Activated CD4-positive, alpha-beta T cell treated with anti-CD3 and anti-CD28 coated beads, Interleukin-2, amount 50 U/mL, for 1 hour (primary cell): ENCODE data around the gene RSPO1.
"Not testable (repeated sequence)": the region's sequence is repeated elsewhere in the genome, so short reads cannot be mapped to it uniquely, and the experiment has no call there.

Source experiments
- DNase-seq: peaks from one replicate; pipeline ENCODE4 v3.0.0-alpha.2; 2020

RSPO1 gene

GRCh38 chr1:37612186-37612585, 22.5 kb downstream of the RSPO1 start:
- no peak for DNase-seq

GRCh38 chr1:37609994-37610393, 24.7 kb downstream of the RSPO1 start:
- no peak for DNase-seq

GRCh38 chr1:37609002-37609401, 25.7 kb downstream of the RSPO1 start:
- DNase-seq: no peak

GRCh38 chr1:37606481-37607263, 28.0 kb downstream of the RSPO1 start:
- DNase-seq: no peak

DNA sequence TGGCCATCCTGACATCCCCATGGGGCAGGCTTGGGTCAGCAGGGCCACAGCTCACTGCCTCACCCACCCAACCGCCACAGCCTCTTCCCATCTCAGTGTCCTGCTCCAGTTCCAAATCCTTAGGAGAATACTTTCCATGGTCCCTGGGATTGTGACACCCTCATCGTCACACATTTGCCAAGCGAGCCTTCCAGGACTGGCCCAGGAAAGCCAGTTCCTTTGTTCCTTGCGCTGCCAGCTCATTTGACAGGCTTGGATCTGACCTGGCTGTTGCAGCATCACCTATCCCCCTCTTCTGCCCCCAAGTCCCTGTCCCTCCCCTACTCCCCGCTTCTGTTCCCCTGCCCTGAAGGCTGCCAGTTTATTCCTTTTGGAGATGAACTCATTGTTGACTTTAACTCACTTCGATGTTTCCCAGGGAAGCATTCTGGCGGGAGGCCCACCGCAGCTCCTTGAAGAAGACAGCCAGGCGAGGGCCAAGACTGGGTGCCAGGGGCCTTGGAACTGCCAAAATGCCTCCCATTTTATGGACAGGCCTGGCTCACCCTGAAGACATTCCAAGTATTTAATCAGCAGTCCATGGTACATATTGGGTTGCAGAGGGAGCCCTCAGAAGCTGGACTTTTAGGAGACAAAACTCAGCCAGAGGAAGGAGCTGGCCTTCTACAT, 28.8 kb downstream of the RSPO1 start:
- no peak for DNase-seq

DNA sequence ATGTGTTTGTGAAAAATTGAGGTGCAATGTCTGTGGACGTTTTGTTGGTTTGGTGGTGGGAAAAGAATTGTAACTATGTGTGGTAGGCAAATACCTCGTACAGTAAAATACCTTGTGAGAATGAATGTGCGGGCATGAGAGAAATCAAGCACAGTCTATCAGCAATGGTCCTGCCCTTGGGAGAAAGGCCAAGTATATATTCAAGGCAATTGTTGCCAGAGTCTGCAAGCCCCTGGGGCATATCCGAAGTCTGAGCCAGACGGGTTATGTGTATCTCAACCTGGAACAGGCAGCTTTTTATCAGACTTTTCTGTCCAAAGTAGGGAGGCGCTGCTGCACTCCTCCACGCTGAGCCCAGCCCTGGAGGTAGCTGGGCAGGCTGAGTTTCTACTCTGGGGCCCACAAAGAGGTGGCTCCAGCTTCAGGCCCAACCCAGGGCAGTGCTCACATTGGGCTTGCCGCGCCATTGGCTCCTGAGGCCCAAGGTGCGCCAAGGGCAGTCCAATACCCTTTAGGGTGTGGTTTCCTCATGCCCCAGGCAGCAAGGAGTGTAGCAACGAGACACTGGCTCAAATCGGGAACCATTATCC, 29.5 kb downstream of the RSPO1 start:
- no peak for DNase-seq

DNA sequence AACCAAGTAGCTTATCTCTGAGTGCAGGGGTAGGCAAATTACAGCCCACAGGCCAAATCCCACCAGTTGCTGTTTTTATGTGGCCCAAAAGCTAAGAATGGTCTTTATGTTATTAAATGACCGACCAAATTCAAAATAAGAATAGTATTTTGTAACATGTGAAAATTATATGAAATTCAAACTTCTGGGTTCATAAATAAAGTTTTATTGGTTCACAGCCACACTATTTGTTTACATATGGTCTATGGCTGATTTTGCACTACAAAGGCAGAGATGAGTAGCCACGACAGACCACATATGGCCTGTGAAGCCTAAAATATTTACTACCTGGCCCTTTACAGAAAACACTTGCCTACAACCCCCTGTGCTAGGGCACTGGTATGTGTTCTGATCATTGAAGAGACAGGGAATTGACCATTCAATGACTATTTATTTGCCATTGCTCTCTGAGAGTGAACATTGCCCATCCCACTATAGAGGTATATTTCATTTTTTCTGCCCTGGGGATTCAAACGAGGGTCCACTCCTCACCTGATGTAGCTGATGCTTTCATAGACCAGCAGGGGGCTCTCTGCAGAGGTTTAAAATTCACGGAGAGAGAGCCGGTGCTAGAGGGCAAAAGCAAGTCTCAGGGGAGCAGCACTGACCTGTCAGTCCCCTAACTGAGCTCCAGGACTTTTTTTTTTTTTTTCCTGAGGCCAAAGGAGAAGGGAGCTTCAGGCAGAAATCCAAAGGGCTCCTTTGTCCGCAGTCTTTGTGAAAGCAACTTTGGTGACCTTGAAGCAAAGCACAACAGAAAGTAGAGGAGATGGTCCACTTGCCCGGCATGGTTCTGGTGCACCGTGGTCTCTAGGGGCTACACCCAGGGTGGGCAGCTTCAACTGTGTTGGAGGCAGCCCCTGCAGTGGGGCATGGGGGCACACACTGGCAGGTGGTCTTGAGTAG, 31.7 kb downstream of the RSPO1 start:
- peak; percentile 14 for DNase-seq

DNA sequence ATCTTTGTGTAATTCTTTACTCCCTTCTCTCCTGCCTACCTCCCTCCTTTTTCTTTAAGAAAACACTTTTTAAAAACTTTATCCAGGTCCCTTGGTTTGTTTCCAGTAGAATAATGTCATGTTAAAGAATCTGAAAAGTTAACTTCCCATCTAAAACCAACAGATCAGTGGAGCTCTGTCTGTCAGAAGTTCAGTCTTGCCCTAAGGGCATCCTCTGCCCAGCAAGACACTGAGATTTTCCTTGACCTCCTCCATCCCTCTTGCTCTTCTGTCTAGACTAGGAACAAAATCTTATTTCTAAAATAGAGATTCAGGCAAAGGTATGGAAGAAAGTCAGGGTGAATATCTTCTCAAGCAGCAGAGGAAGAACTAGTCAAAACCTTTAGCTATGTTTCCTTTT, 33.3 kb downstream of the RSPO1 start:
- no peak for DNase-seq

- DNase-seq: no peak
Measured at GRCh38 chr1:37599940-37600339, 34.8 kb downstream of the RSPO1 start.

GRCh38 chr1:37596182-37596667, 38.5 kb downstream of the RSPO1 start:
- DNase-seq: no peak

DNA sequence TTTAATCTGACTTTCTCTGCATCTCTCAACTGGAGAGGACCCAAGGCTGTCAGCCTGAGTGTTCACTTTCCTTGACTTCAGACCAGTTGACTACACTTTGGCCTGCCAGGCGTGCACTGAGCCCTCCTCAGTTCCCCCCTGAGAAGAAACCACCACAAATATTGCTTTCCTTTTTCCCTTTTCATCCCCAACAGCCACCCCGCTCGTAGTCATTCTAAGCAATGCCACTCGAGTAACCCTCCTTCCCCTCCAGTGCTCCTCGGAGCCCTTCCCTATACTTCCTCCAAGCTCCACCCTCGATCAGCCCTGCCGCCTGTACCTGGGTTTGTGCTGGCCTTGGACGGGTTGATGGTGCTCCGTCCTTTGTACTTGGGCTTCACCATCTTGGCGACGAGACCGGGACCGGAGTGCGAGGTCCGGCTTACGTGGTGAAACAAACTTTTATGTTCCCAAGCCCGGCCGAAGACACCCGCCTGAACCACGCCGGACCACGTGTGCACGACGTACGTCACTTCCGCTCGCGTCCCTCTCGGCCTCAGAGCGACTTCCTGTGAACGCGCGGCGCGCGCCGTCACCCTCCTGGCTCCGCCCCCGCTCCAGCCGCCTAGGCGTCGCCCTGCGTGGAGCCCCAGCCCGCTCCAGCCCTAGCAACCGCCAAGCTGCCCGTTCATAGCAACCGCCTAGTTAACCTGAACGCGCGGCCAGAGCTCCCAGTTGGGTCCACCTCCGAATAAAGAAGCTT, 39.1 kb downstream of the RSPO1 start, which contains the start of gene GNL2:
TSS of gene GNL2 (minus strand) at position 498 of the 742 bp plus-strand sequence. CDS start at position 383, 115 bp downstream.
- DNase-seq: peak; percentile 97

- DNase-seq: no peak
Measured at GRCh38 chr1:37593726-37594125, 41.0 kb downstream of the RSPO1 start.

DNA sequence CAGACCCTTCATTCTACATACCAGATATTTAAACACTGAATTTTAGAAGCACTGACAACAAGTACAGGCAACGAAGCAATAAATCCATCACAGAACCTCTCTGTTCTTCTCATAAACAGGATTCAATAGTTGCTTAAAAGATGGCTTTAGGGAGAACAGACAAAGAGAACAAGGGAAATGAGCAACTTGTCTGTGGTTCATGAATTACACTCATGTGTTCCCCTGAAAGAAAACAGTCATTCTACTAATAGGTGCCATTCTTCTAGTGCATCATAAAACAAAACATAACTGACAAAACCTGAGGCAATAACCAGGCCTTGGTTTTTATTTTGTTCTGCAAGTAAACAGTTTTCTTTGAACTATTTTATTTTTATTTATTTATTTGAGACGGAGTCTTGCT, 45.8 kb downstream of the RSPO1 start:
- DNase-seq: no peak

- DNase-seq: not testable (repeated sequence)
Measured at GRCh38 chr1:37584544-37584943, 50.1 kb downstream of the RSPO1 start.

- no peak for DNase-seq
Measured at GRCh38 chr1:37575692-37576091, 59.0 kb downstream of the RSPO1 start.

GRCh38 chr1:37574834-37575480, 59.7 kb downstream of the RSPO1 start:
- DNase-seq: no peak

GRCh38 chr1:37570528-37571334, 64.0 kb downstream of the RSPO1 start:
- no peak for DNase-seq

DNA sequence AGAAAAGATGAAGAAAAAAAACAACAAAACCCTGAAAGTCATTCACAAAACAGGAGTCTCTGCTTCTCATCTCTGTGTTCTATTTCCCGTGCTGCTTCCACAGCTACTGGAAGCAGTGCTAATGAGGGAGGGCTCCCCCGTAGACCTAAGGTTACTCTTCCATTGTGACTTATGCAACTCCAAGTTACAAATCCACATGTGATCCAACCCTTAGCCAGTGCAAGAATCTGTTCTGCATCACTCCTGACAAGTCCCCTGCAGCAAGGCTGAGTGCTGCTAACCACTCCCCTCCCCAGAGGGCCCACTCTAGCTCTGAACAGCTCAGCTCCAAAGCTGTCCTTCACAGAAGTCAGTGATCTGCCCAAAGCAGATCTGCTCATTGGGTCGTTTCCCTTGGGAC, 67.7 kb downstream of the RSPO1 start:
- DNase-seq: no peak

DNA sequence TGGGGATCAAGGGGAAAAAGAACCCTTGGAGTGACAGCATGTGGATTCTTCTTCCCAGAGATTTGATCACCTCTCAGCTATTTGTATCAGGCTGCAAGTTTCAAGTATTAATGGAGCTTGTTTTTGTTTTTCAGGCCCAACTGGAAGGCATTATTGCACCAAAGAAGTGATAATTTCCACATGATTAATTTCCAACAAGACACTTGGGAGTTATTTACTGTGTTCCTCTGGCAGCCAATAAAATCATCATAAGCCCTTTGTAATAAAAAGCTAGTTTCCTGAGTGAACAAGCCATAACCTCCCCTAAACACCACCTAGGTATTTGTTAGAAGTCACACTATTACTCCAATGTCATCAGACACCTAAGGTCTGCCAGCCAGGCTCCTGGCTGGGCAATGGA, 69.8 kb downstream of the RSPO1 start:
- no peak for DNase-seq

GRCh38 chr1:37562984-37563383, 71.7 kb downstream of the RSPO1 start:
- no peak for DNase-seq
